Peyer's patch (tissue), 4 donors: ENCODE data around the gene SHC1.
A peak's percentile ranks its signal among the peaks of the same experiment; 100 is the strongest.

Source experiments
- CTCF ChIP-seq, 6 experiments: fragments of 450-650 bp in 4 of 6; fragments of 200-600 bp in 2 of 6; sonication (generic) in 1 of 6; IDR thresholded peaks; one replicate each; pipeline ENCODE4 v1.5.1; 2017 to 2019; ENCODE audit warnings: antibody characterized with exemption in 6 of 6, mild to moderate bottlenecking in 3 of 6, moderate library complexity in 1 of 6
- POLR2A ChIP-seq, 2 donors: fragments of 450-650 bp; IDR thresholded peaks; one replicate each; pipeline ENCODE4 v1.5.1; 2017; ENCODE audit warnings: antibody characterized with exemption in 2 of 2, mild to moderate bottlenecking in 2 of 2, moderate library complexity in 2 of 2

GRCh38 chr1:154970631-154971340, at the start of gene SHC1:
- TF ChIP-seq CTCF (IDR thresholded peaks at IDR 0.05) (no peak), POLR2A (IDR thresholded peaks at IDR 0.05) (peak in 1 of 2 donors; percentile 79)
